ENCODE measurements around the gene ADGRV1.

DNA sequence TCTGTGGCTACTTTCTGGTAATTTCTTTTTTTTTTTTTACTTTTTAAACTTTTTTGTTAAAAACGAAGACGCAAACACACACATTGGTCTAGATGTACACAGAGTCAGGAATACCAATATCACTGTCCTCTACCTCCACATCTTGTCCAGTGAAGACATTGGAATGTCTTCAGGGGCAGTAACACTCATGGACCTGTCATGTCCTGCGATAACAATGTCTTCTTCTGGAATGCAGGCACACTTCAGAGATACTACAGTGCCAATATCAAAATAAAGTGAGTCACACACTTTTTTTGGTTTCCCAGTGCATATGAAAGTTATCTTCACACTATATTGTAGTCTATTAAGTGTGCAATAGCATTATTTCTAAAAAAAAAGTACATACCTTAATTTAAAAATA, 648.7 kb downstream of the ADGRV1 start:
- TF ChIP-seq, protein P1, sequence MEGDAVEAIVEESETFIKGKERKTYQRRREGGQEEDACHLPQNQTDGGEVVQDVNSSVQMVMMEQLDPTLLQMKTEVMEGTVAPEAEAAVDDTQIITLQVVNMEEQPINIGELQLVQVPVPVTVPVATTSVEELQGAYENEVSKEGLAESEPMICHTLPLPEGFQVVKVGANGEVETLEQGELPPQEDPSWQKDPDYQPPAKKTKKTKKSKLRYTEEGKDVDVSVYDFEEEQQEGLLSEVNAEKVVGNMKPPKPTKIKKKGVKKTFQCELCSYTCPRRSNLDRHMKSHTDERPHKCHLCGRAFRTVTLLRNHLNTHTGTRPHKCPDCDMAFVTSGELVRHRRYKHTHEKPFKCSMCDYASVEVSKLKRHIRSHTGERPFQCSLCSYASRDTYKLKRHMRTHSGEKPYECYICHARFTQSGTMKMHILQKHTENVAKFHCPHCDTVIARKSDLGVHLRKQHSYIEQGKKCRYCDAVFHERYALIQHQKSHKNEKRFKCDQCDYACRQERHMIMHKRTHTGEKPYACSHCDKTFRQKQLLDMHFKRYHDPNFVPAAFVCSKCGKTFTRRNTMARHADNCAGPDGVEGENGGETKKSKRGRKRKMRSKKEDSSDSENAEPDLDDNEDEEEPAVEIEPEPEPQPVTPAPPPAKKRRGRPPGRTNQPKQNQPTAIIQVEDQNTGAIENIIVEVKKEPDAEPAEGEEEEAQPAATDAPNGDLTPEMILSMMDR (IDR thresholded peaks at IDR 0.05; ENCODE audit: insufficient read depth, low read depth, low read length) = no peak
- no peak for TF ChIP-seq EZH2 (IDR thresholded peaks at IDR 0.05; ENCODE audit: insufficient read depth, low read length)
